Loucy (cell line): Measurements from ENCODE around the gene PHACTR1.

Source experiments
- EZH2phosphoT487 ChIP-seq: fragments of 200-600 bp; IDR thresholded peaks from 2 replicates; pipeline ENCODE4 v1.6.1; 2018; ENCODE audit warnings: antibody characterized with exemption, mild to moderate bottlenecking, moderate library complexity, borderline replicate concordance
- TF ChIP-seq, protein P1 (sequence below): fragments of 200-600 bp; sonication (generic); conservative IDR thresholded peaks from 2 replicates; pipeline ENCODE4 v1.5.1; 2014; ENCODE audit warnings: mild to moderate bottlenecking, antibody characterized with exemption, low read length

DNA sequence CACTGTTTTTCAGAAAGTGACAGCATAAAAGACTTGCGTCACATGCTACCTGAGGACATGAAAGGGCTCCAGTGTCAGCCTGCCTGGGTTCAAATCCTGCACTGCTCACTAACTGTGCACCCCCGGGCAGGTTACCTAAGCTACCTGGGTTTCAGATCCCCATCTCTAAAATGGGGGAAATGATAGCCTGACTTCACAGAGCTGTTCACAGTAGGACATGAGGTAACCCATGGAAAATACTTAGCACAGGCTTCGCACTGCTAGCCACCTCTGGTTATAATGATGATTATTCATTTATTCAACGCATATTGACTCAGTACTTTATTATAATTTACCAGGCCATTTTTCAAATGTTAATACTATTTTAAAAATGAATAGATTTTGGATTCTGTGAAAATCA lies 588.7 kb downstream of the PHACTR1 start:
- TF ChIP-seq, protein P1, sequence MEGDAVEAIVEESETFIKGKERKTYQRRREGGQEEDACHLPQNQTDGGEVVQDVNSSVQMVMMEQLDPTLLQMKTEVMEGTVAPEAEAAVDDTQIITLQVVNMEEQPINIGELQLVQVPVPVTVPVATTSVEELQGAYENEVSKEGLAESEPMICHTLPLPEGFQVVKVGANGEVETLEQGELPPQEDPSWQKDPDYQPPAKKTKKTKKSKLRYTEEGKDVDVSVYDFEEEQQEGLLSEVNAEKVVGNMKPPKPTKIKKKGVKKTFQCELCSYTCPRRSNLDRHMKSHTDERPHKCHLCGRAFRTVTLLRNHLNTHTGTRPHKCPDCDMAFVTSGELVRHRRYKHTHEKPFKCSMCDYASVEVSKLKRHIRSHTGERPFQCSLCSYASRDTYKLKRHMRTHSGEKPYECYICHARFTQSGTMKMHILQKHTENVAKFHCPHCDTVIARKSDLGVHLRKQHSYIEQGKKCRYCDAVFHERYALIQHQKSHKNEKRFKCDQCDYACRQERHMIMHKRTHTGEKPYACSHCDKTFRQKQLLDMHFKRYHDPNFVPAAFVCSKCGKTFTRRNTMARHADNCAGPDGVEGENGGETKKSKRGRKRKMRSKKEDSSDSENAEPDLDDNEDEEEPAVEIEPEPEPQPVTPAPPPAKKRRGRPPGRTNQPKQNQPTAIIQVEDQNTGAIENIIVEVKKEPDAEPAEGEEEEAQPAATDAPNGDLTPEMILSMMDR, result no peak
- no peak for TF ChIP-seq EZH2phosphoT487
